LNCaP clone FGC (cell line): ENCODE measurements around the gene NDUFA8.

Experiments used
- DNase-seq: peaks from one replicate; pipeline ENCODE4 v3.0.0-alpha.2; 2011; ENCODE audit warnings: low read depth
- H3K4me3 ChIP-seq: 2 replicates; pipeline ENCODE4 v1.5.1; 2011; ENCODE audit warnings: mild to moderate bottlenecking, low read depth, low read length, control low read depth
- TF ChIP-seq, protein P1 (sequence below): IDR thresholded peaks from 2 replicates; pipeline ENCODE4 v1.5.1; 2012; ENCODE audit warnings: mild to moderate bottlenecking; ENCODE audit not compliant: control insufficient read depth, insufficient read depth; ENCODE audit errors: extremely low read depth

Gene NDUFA8

DNA sequence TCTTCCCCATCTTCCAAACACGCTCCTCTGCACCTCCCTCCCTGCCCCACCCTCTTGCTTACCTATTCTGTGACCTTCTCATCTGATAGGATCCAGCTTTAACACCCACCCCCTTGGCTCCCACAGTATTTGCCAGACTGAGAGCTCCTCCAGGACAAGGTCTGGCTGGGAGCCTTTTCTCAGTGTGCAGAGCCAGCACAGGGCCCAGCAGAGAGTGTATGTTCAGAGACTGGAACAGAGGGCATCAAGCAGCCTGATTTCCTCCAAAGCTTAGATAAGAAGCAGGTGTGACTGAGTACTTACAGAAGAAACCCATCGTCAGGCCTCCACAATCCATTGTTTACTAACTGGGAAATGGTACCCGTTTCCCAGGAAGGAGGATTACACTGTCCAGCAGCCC, 42.5 kb upstream of the NDUFA8 start:
- DNase-seq, result peak; percentile 37
- H3K4me3 ChIP-seq, result no peak overlapping the region
- TF ChIP-seq, protein P1, sequence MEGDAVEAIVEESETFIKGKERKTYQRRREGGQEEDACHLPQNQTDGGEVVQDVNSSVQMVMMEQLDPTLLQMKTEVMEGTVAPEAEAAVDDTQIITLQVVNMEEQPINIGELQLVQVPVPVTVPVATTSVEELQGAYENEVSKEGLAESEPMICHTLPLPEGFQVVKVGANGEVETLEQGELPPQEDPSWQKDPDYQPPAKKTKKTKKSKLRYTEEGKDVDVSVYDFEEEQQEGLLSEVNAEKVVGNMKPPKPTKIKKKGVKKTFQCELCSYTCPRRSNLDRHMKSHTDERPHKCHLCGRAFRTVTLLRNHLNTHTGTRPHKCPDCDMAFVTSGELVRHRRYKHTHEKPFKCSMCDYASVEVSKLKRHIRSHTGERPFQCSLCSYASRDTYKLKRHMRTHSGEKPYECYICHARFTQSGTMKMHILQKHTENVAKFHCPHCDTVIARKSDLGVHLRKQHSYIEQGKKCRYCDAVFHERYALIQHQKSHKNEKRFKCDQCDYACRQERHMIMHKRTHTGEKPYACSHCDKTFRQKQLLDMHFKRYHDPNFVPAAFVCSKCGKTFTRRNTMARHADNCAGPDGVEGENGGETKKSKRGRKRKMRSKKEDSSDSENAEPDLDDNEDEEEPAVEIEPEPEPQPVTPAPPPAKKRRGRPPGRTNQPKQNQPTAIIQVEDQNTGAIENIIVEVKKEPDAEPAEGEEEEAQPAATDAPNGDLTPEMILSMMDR, result no peak

DNA sequence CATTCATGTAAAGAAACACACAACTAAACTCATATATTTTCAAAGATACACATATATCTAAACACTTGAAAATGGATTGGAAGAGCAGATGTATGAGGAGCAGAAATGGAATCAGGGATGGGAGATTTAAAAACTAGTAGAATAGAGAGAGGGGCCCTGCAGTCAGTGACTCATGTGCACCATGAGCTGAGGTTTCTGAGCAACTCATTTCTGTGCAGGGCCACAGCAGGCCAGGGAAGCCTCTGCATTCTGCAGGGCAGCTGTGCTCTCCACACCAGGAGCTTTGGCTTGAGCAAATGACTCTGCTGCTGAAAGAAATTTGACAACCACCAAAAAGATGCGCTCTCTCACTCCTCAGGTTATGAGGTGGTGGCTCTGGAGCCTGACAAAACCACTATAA, 42.1 kb upstream of the NDUFA8 start:
- TF ChIP-seq, protein P1, result no peak
- no peak for DNase-seq
- no peak overlapping the region for H3K4me3 ChIP-seq

DNA sequence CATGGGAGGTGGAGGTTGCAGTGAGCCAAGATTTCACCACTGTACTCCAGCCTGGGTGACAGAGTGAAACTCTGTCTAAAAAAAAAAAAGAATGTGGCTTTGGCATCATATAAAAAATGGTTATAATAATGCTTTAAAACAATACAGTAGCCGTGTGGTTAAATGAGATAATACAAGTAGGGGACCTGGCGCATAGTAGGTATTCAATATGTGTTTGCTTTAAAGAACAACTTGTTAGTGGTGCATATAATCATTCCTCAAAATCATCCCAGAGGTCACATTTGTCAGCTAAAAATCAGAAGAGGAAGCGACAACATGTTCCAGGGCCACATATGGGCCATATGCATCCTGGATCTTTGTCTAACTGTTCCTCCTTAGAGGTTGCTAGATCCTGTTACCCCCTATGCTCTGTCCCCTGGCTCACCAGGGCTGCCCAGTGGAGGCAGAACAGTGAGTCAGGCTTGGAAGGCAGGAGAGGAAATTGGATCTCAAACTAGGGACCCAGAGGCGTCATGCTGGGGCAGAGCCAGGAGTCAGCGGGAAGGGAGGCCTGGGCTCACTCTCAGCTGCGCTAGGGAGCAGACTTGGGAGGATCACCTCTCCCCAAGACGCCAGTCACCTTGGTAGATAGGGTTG, 41.5 kb upstream of the NDUFA8 start:
- TF ChIP-seq, protein P1, result no peak
- no peak overlapping the region for H3K4me3 ChIP-seq
- DNase-seq, result no peak

DNA sequence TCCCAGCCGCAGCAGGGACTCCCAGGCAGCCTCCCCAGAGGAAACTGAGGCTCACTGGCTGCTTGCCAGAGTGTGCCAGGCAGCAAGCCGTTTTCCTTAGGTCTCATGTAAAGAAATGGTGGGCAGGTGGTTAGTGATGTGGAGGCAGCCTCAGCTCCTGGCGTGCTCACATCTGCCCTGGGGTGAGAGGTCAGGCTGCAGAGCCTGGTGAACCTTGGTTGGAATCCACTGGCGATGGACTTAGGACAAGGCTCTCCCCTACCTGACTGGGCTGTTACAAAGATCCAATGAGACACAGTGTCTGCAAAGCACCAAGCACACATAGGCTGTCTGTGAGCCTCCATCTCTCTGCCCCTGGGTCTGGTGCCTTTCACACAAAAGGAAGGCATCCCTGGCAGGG, 38.3 kb upstream of the NDUFA8 start:
- no peak overlapping the region for H3K4me3 ChIP-seq
- no peak for DNase-seq
- TF ChIP-seq, protein P1, result no peak

DNA sequence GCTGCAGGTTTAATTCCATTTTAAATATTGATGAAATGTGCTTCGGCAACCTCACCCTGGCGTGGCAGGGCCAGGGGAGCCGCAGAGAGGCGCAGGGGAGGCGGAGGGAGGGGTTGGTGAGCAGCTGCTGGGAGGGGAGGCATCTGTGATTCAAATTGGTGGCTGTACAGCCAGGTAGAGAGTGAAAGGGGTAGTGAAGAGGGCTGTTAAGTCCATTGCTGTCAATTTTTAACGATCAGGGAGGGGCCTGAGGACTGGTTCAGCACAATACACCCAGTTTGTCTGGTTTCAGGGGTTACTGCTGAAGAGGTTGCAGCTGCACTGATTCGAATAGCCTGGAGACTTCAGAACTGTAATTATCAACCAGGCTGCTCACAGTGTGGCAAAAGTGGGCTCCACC, 37.8 kb upstream of the NDUFA8 start:
- TF ChIP-seq, protein P1, result no peak
- no peak for DNase-seq
- no peak overlapping the region for H3K4me3 ChIP-seq

DNA sequence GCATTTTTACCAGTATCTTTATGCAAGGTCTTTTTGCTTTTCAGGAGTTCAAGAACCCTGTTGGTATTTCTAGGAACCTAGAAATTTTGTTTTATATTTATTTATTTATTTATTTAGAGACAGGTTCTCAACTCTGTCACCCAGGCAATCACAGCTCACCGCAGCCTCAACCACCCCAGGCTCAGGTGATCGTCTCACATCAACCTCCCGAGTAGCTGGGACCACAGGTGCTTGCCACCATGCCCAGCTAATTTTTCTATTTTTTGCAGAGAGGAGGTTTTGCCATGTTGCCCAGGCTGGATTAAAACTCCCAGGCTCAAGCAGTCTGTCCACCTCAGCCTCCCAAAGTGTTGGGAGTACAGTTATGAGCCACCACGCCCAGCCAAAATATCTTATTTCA, 36.3 kb upstream of the NDUFA8 start:
- DNase-seq, result no peak
- no peak overlapping the region for H3K4me3 ChIP-seq
- TF ChIP-seq, protein P1, result no peak

DNA sequence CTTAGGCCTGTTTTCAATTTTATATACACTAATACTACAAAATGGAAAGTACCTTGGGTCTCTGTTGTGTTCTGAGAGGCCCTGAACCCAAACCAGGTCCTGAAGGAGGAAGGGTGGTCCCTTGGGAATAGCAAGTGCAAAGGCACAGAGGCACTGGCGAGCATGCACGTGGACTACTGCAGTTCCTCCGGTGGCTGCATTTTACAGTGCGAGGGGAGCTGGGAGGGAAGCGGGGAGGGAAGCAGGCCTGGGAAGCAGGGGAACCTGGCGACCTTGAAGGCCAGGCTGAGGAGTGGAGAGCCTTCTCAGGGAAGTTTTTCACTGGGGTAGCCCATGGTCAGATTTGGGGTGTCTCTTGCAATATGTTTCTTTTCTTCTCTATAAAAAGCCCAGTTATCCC, 34.1 kb upstream of the NDUFA8 start:
- H3K4me3 ChIP-seq, result no peak overlapping the region
- TF ChIP-seq, protein P1, result no peak
- no peak for DNase-seq
